Left ventricle myocardium inferior (tissue), 1 donor: ENCODE results near the gene BICC1. TPM values are rescaled to one million over a fixed set of nuclear protein-coding genes. Genes with fewer than 3 reads are reported as not detected.
A peak's percentile ranks its signal among the peaks of the same experiment; 100 is the strongest.

ENCODE experiments used
- DNase-seq: peaks from one replicate; pipeline ENCODE4 v3.0.0-alpha.2; 2020
- H3K27ac ChIP-seq: fragments of 200-600 bp; replicated peaks from 2 replicates; pipeline ENCODE4 v1.8.0; 2021
- H3K27me3 ChIP-seq: fragments of 200-600 bp; 2 replicates; pipeline ENCODE4 v1.8.0; 2021; ENCODE audit warnings: low read depth
- H3K36me3 ChIP-seq: fragments of 200-600 bp; 2 replicates; pipeline ENCODE4 v1.8.0; 2021
- H3K4me1 ChIP-seq: fragments of 200-600 bp; 2 replicates; pipeline ENCODE4 v1.8.0; 2021
- H3K4me3 ChIP-seq: fragments of 200-600 bp; 2 replicates; pipeline ENCODE4 v1.8.0; 2021; ENCODE audit warnings: mild to moderate bottlenecking, moderate library complexity
- H3K9me3 ChIP-seq: fragments of 200-600 bp; replicated peaks from 2 replicates; pipeline ENCODE4 v1.8.0; 2021
- intact Hi-C: fragments of 100-400 bp; cut with micrococcal nuclease; formaldehyde crosslinking; loops from one replicate; pipeline ENCODE4 v1.11.0; 2022
- total RNA-seq: library from RNA; stranded (reverse); fragmentation: NEBNext Ultra II Directional; extraction: Animal tissue kit (Norgen Biotek cat#: 25700); gene quantifications from one replicate; pipeline ENCODE4 v1.2.1, GENCODE V29; 2021
- TF ChIP-seq, protein P1 (sequence below): fragments of 200-600 bp; IDR thresholded peaks from 2 replicates; pipeline ENCODE4 v1.8.0; 2021; ENCODE audit warnings: antibody characterized with exemption, mild to moderate bottlenecking, borderline replicate concordance
- donor health status: DM: no; HTN: yes; CAD: no; lungs with severe emphysema.

Gene BICC1
- total RNA-seq, 1 donor from 2014 or later, result 5.7 TPM

DNA sequence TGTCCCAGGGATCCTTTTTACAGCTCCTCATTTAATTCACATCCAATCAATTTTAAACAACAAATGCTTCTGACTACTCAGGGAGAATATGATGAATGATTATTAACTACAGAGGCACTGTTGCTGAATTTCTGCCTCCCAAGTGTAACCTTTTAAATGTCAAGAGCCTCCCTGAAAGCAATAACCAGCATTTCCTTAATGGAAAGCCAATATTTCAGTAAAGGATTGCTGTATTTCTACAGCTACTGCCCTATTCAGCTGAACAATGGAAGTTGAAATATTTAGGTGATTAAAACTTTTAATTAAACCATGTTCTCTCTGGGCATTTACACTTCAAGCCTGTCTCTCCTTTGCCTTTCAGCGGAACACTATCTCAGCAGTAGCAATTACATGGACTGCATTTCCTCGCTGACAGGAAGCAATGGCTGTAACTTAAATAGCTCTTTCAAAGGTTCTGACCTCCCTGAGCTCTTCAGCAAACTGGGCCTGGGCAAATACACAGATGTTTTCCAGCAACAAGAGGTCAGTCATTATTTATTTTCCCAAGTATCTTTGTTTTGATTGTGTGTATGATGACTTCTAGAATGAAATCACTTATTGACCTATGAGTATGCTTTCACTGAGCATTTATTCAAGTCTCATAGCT, 304.7 kb downstream of the BICC1 start:
- Histone ChIP-seq H3K36me3 (no peaks in the 10 kb centered on the region), H3K4me3 (no peak overlapping the region), H3K27ac (peak overlapping the region; percentile 65), H3K4me1 (peaks cover 44% of the 10 kb centered on the region), H3K9me3 (no peaks in the 10 kb centered on the region), H3K27me3 (no peaks in the 10 kb centered on the region)
- intact Hi-C loops, result no loop called here
- no peak for DNase-seq
- TF ChIP-seq, protein P1, sequence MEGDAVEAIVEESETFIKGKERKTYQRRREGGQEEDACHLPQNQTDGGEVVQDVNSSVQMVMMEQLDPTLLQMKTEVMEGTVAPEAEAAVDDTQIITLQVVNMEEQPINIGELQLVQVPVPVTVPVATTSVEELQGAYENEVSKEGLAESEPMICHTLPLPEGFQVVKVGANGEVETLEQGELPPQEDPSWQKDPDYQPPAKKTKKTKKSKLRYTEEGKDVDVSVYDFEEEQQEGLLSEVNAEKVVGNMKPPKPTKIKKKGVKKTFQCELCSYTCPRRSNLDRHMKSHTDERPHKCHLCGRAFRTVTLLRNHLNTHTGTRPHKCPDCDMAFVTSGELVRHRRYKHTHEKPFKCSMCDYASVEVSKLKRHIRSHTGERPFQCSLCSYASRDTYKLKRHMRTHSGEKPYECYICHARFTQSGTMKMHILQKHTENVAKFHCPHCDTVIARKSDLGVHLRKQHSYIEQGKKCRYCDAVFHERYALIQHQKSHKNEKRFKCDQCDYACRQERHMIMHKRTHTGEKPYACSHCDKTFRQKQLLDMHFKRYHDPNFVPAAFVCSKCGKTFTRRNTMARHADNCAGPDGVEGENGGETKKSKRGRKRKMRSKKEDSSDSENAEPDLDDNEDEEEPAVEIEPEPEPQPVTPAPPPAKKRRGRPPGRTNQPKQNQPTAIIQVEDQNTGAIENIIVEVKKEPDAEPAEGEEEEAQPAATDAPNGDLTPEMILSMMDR, result no peak

- H3K27me3 ChIP-seq, result no peaks in the 10 kb centered on the region
- no peaks in the 10 kb centered on the region for H3K36me3 ChIP-seq
- H3K4me1 ChIP-seq, result peaks cover 44% of the 10 kb centered on the region
- no peak for DNase-seq
- TF ChIP-seq, protein P1, result no peak
- H3K9me3 ChIP-seq, result no peaks in the 10 kb centered on the region
- intact Hi-C loops, result no loop called here
- H3K27ac ChIP-seq, result peak overlapping the region; percentile 65
- no peak overlapping the region for H3K4me3 ChIP-seq
Measured at GRCh38 chr10:58818900-58819299, 306.2 kb downstream of the BICC1 start.

GRCh38 chr10:58820386-58820785, 307.7 kb downstream of the BICC1 start:
- Histone ChIP-seq H3K27ac (peak overlapping the region; percentile 63), H3K27me3 (no peaks in the 10 kb centered on the region), H3K9me3 (no peaks in the 10 kb centered on the region), H3K4me3 (no peak overlapping the region), H3K36me3 (no peaks in the 10 kb centered on the region), H3K4me1 (peaks cover 44% of the 10 kb centered on the region)
- TF ChIP-seq, protein P1, result no peak
- DNase-seq, result no peak
- intact Hi-C loops, result no loop called here

DNA sequence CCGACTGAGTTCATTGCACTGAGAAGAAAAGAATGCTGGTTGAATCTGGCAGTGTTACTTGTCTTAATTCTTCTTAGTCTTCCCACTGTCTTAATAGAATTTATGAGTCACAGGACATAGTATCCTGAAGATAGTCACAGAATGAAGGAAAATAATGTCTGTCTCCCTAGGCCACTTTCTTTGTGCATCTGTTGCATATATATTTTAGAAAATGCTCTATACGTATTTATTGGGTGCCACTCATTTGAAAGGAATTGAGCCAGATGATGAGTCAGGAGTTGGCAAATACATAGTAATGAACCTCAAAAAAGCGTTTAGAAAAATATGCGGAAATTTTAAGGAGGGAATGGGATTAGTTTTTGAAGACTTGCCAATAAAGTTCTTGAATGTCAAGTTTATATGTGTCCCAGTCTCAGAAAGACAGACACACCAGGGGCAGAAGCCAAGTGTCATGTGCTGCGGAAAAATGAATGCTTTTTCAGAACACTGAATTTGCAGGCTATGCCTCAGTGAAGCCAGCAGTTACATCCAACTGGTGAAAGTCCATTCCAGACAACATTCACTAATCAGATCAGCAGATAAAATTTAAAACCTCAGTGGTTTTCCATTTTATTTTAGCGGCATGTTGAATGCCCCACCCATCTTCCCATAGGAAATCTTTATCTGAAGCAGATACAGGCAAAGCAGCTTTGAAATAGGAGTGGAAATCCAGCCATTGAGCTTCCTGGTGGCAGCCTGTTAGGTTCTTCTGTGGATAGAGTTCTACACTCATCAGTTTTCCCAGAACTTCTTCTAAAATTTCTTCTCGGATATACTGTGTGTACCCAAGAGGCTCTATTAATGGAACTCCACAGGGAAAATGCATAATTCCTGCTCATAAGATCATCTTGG, 308.4 kb downstream of the BICC1 start:
- intact Hi-C loops, result no loop called here
- Histone ChIP-seq H3K4me3 (no peak overlapping the region), H3K27me3 (no peaks in the 10 kb centered on the region), H3K4me1 (peaks cover 44% of the 10 kb centered on the region), H3K9me3 (no peaks in the 10 kb centered on the region), H3K27ac (peak overlapping the region; percentile 63), H3K36me3 (no peaks in the 10 kb centered on the region)
- TF ChIP-seq, protein P1, result no peak
- no peak for DNase-seq

- no peaks in the 10 kb centered on the region for H3K27me3 ChIP-seq
- peak overlapping the region; percentile 63 for H3K27ac ChIP-seq
Measured at GRCh38 chr10:58821752-58822056, 309.0 kb downstream of the BICC1 start.

More at GRCh38 chr10:58821752-58822056, 309.0 kb downstream of the BICC1 start:
- H3K9me3 ChIP-seq, result no peaks in the 10 kb centered on the region
- intact Hi-C loops, result no loop called here
- peaks cover 44% of the 10 kb centered on the region for H3K4me1 ChIP-seq
- no peak overlapping the region for H3K4me3 ChIP-seq
- TF ChIP-seq, protein P1, result no peak
- no peak for DNase-seq
- no peaks in the 10 kb centered on the region for H3K36me3 ChIP-seq
